AML-193 (cell line): Measurements from ENCODE around the gene NPEPPS.

Experiments used
- DNase-seq, 2 experiments: peaks; one replicate each; lab custom pipeline; 2025; lab: John Stamatoyannopoulos, UW

The NPEPPS gene

DNA sequence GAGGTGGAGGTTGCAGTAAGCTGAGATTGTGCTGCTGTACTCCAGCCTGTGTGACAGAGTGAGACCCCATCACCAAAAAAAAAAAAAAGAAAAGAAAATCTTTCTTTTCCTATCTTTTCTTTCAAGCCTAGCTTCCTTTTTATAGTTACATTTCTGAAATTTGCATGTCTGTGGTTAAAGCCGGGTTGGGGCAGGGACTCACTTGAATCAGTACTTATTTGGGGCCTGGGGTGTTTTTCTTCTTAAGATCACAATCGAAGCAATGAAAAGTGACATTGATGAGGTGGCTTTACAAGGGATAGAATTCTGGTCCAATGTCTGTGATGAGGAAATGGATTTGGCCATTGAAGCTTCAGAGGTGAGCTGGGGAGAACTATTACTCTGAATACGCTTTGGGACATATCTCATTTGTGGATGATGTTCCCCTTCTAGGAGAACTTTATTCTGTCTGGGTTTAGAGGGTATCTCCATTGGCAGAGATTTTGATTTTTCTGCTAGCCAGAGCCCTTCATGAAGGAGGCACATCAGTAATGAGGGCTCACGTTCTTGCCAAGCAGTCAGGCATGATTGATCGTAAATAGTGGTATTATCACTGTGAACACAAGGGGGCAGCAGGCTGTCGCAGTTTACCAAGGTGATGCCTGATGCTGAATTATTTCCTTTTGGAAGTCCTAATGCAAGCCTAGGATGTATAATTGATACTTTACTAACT, 133.2 kb downstream of the NPEPPS start:
- DNase-seq, result peak; percentile 58 to 63

DNA sequence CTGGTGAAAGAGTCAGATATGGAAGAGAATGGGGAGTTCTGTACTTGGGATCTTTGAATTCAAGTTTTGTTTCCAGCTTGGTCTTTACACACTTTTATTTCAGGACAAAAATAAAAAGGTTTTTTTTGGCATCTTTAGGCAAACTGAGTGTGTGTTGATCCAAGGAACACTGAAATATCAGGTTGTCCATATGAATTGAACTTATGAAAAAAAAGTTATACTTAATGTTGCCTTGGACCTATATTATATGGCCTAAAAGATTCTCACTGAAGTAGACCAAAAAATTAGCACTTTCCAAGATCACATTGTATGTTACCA, 133.7 kb downstream of the NPEPPS start:
- DNase-seq, result no peak

DNA sequence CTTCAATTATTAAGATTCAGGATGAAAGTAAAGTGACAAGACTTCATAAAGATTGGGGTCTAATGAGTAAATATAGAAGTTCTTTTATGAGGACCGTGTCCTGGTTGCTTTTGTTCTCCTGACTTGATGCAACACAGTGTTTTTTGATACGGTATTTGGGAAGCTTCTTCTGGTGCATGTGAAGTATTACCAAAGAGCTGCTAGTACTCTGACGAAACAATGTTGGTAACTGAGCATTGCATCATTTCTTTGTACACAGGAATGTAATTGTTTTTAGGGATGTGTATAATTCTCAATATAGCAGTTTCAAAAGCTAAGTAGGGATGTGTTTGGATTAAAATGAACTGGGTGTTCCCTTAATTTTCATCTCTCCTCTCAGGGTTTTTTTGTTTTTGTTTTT, 134.7 kb downstream of the NPEPPS start:
- peak; percentile 81 to 84 for DNase-seq

DNA sequence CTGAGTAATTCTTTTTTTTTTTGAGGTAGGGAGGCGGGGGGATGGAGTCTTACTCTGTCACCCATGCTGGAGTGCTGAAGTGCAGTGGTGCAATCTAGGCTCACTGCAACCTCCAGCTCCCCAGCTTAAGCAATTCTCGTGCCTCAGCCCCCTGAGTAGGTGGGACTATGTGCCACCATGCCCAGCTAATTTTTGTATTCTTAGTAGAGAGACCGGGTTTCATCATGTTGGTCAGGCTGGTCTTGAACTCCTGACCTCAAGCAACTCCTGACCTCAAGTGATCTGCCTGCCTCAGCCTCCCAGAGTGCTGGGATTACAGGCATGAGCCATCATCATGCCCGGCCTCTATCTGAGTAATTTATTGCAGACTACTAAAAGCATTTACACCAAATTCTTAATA, 138.2 kb downstream of the NPEPPS start:
- no peak for DNase-seq

DNA sequence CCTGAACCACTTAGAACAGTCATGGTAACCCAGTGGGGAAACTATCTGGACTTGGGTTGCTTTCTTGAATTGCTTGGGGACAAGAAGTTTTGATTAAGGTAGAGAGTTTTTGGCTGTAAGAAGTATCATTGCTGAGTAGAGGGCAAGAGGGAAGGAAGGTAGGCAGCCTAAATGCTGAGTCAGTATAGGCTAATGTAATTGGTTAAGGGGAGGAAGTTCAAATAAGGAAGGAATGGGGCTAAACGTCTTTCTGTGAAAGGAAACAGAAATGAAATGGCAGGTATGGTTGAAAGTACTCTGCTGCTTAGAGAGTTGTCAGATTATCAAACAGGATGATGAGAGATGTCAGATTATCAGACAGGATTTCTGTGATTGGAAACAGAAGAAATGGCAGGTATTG, 139.2 kb downstream of the NPEPPS start:
- peak; percentile 83 to 89 for DNase-seq
